Measurements from ENCODE around the gene CASS4.

DNA sequence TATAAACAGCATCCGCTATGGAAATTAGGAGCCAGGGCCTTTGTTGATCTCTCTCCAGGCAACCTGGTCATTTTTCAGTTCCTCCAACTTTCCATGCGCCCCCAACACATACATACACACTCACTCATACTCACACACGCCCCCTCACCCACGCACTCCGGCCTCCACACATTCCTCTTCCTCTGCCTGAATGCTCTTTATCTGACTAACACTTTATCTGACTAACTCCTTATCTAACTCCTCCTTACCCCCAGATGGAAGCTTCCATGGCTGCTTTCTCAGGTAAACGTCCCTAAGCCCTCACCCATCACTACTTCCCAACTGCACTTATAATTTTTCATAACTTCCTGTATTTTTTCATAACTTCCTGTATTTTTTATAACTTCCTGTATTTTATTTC, 17.4 kb downstream of the CASS4 start:
- TF ChIP-seq CTCF (conservative IDR thresholded peaks at IDR 0.05 in 1 of 2, IDR thresholded peaks at IDR 0.05 in 1 of 2; ENCODE audit: low read depth in 1 of 2, low read length in 2 of 2) = no peak
- TF ChIP-seq EZH2 (IDR thresholded peaks at IDR 0.05; ENCODE audit: low read length, missing control alignments) = no peak

All from fibroblast of lung (primary cell).